ENCODE data around the gene TEAD4. TPM values are rescaled to one million over a fixed set of nuclear protein-coding genes. Genes with fewer than 3 reads are reported as not detected.

TEAD4 gene
- total and polyA plus RNA-seq, 11 donors: 5.7 to 59.2 (median 16.1) TPM

DNA sequence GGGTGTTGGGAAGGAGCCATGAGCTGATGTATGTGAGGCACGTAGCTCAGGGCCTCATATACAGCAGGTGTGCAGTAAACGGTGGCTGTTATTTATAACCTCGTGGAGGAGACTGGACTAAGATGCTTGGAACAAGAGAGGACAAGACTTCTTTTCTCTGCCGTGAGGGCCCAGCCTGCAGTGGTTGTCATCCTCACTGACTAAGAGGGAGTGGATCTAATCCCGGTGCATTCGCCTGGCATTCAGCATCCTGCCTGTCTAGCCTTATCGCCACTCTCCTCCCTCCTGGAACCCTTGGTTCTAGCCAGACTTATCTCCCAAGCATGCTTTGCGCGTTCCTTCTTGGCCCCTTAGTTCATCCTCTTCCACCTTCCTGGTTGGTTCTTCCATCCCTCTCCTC, 121.9 kb downstream of the TEAD4 start:
- Histone ChIP-seq H3K36me3 (peaks cover 0 to 6% (median 0%) of the 10 kb centered on the region in 9 donors), H3K9me3 (no peaks in the 10 kb centered on the region), H3K4me3 (no peak overlapping the region), H3K27ac (peak overlapping the region in 9 of 12 donors; percentile 7 to 61 (median 36)), H3K27me3 (peaks cover 0 to 9% (median 0%) of the 10 kb centered on the region in 9 donors), H3K4me1 (peaks cover 3 to 85% (median 59%) of the 10 kb centered on the region in 12 donors)
- peak in 1 of 5 donors; percentile 46 for DNase-seq
- WGBS, 4 donors: 48 to 66% (median 64%) methylated on average over 9 of the region's 9 CpGs
- TF ChIP-seq, protein P1, sequence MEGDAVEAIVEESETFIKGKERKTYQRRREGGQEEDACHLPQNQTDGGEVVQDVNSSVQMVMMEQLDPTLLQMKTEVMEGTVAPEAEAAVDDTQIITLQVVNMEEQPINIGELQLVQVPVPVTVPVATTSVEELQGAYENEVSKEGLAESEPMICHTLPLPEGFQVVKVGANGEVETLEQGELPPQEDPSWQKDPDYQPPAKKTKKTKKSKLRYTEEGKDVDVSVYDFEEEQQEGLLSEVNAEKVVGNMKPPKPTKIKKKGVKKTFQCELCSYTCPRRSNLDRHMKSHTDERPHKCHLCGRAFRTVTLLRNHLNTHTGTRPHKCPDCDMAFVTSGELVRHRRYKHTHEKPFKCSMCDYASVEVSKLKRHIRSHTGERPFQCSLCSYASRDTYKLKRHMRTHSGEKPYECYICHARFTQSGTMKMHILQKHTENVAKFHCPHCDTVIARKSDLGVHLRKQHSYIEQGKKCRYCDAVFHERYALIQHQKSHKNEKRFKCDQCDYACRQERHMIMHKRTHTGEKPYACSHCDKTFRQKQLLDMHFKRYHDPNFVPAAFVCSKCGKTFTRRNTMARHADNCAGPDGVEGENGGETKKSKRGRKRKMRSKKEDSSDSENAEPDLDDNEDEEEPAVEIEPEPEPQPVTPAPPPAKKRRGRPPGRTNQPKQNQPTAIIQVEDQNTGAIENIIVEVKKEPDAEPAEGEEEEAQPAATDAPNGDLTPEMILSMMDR (IDR thresholded peaks at IDR 0.05): no peak
- TF ChIP-seq POLR2A (IDR thresholded peaks at IDR 0.05): no peak
- ATAC-seq: no peak
- intact Hi-C loops (cut with DNase I): loop anchor here in 5 of 10 donors (2.0 to 5.0 kb wide), 2 partner anchors 36 kb away; no protein-coding TSS in a partner anchor

GRCh38 chr12:3081886-3082285, 122.7 kb downstream of the TEAD4 start:
- intact Hi-C loops (cut with DNase I): loop anchor here in 6 of 10 donors (2.0 to 5.0 kb wide), 3 partner anchors 35 to 39 kb away; no protein-coding TSS in a partner anchor
- H3K9me3 ChIP-seq: no peaks in the 10 kb centered on the region
- peak in 1 of 5 donors; percentile 4 for DNase-seq
- peaks cover 0 to 9% (median 0%) of the 10 kb centered on the region in 9 donors for H3K27me3 ChIP-seq
- H3K27ac ChIP-seq: peak overlapping the region in 6 of 12 donors; percentile 13 to 88 (median 56)
- peaks cover 0 to 10% (median 0%) of the 10 kb centered on the region in 9 donors for H3K36me3 ChIP-seq
- TF ChIP-seq, protein P1 (IDR thresholded peaks at IDR 0.05): no peak
- no peak for TF ChIP-seq POLR2A (IDR thresholded peaks at IDR 0.05)
- 69 to 73% (median 69%) methylated on average over 7 of the region's 7 CpGs for WGBS, 4 donors
- no peak overlapping the region for H3K4me3 ChIP-seq
- peaks cover 3 to 84% (median 61%) of the 10 kb centered on the region in 12 donors for H3K4me1 ChIP-seq
- ATAC-seq: no peak

DNA sequence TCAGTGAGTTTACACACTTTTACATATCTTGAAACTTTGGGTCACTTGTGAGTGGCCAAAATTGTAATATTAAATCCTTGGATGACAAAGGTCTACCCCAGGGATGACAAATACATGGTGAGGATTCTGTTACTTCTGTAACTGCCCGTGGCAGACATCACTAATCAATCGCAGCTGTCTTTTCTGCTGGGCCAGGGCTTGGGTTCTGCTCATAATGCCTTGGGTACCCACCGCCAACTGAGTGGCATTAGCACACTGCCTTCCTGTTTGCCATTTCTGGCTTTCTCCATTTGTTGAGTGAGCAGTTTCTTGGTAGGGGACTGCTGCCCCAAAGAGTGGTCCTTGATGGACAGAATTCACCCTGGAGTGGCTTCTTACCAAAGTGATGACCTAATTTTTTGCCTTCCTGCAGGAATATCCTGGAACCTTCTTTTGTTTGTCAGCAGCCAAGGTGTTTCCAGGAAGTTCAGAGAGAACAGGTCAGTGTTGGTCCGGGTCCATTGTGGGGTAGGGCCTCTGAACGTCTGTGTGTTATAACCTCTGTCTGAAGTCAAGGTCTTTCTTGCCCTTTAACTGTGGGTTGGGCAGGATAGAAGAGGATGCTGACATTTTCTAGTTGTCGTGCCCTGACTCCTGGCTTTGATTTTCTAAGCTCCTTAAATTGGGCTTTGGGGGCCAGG, 124.2 kb downstream of the TEAD4 start:
- peaks cover 0 to 2% (median 0%) of the 10 kb centered on the region in 9 donors for H3K27me3 ChIP-seq
- peaks cover 3 to 93% (median 67%) of the 10 kb centered on the region in 12 donors for H3K4me1 ChIP-seq
- no peaks in the 10 kb centered on the region for H3K9me3 ChIP-seq
- TF ChIP-seq, protein P1 (IDR thresholded peaks at IDR 0.05): no peak
- no peak for TF ChIP-seq POLR2A (IDR thresholded peaks at IDR 0.05)
- peak overlapping the region in 1 of 12 donors; percentile 7 for H3K4me3 ChIP-seq
- H3K36me3 ChIP-seq: peaks cover 0 to 10% (median 0%) of the 10 kb centered on the region in 9 donors
- 58 to 66% (median 61%) methylated on average over 6 of the region's 6 CpGs for WGBS, 4 donors
- peak overlapping the region; percentile 33 to 88 (median 78) for H3K27ac ChIP-seq
- peak in 2 of 4 donors; percentile 4 to 45 for ATAC-seq
- DNase-seq: peak in 1 of 5 donors; percentile 2
- intact Hi-C loops (cut with DNase I): loop anchor here in 5 of 10 donors (2.0 to 5.0 kb wide), 2 partner anchors 34 to 37 kb away; no protein-coding TSS in a partner anchor

- DNase-seq (peak; percentile 49 to 73 (median 61)), ATAC-seq (peak; percentile 71 to 90 (median 75))
- peaks cover 0 to 10% (median 0%) of the 10 kb centered on the region in 9 donors for H3K36me3 ChIP-seq
- peaks cover 3 to 90% (median 65%) of the 10 kb centered on the region in 12 donors for H3K4me1 ChIP-seq
- 58 to 85% (median 68%) methylated on average over 4 to 5 of the region's 5 CpGs for WGBS, 4 donors
- peak overlapping the region in 5 of 12 donors; percentile 2 to 31 (median 17) for H3K4me3 ChIP-seq
- peak in 1 of 2 donors; percentile 46 for TF ChIP-seq POLR2A (IDR thresholded peaks at IDR 0.05)
- TF ChIP-seq, protein P1 (IDR thresholded peaks at IDR 0.05): no peak
- H3K9me3 ChIP-seq: no peaks in the 10 kb centered on the region
- H3K27me3 ChIP-seq: no peaks in the 10 kb centered on the region
- intact Hi-C loops (cut with DNase I): loop anchor here in 5 of 10 donors (2.0 to 5.0 kb wide), 2 partner anchors 33 to 37 kb away; no protein-coding TSS in a partner anchor
- H3K27ac ChIP-seq: peak overlapping the region; percentile 19 to 88 (median 78)
Measured at GRCh38 chr12:3083921-3084347, 124.7 kb downstream of the TEAD4 start.
